ENCODE measurements around the gene TGFBRAP1. TPM values are rescaled to one million over a fixed set of nuclear protein-coding genes. Genes with fewer than 3 reads are reported as not detected.

Gene TGFBRAP1
- total and polyA plus RNA-seq, 9 of the 15 experiments (the other 6 are each of a cell fraction or from before 2014, with no cell fraction given), result 3.7 to 18.0 (median 11.0) TPM

- TF ChIP-seq RCOR1 (IDR thresholded peaks at IDR 0.05; ENCODE audit: borderline replicate concordance in 1 of 2, low read depth in 2 of 2, low read length in 2 of 2), result 0 out of 4 replicates have a peak, but pooled peaks of 1 of the 2 experiments have one; percentile 68
- no peak for TF ChIP-seq ESRRA (IDR thresholded peaks at IDR 0.05; ENCODE audit: borderline replicate concordance, low read depth)
- no peak for TF ChIP-seq ZNF551 (CRISPR knock-in tag; IDR thresholded peaks at IDR 0.05)
- TF ChIP-seq NFRKB (IDR thresholded peaks at IDR 0.05; ENCODE audit: low read depth), result no peak
- no peak for TF ChIP-seq STAT5A (IDR thresholded peaks at IDR 0.05; ENCODE audit: borderline replicate concordance, low read length)
- TF ChIP-seq NR0B1 (IDR thresholded peaks at IDR 0.05; ENCODE audit: partially characterized antibody), result no peak
- TF ChIP-seq ATF4 (CRISPR knock-in tag; IDR thresholded peaks at IDR 0.05), result no peak
- no peak for TF ChIP-seq ZNF253 (CRISPR knock-in tag; conservative IDR thresholded peaks at IDR 0.05)
- TF ChIP-seq TOE1 (IDR thresholded peaks at IDR 0.05; ENCODE audit: borderline replicate concordance), result no peak
- TF ChIP-seq TOE1 (CRISPR knock-in tag; IDR thresholded peaks at IDR 0.05; ENCODE audit: borderline replicate concordance, low read depth), result no peak
- TF ChIP-seq WHSC1 (IDR thresholded peaks at IDR 0.05; ENCODE audit: low read length), result no peak
- TF ChIP-seq ZC3H11A (IDR thresholded peaks at IDR 0.05; ENCODE audit: low read depth, low read length), result no peak
- no peak for TF ChIP-seq ZBTB26 (CRISPR knock-in tag; IDR thresholded peaks at IDR 0.05)
- TF ChIP-seq ZNF644 (tag; IDR thresholded peaks at IDR 0.05; ENCODE audit: low read depth), result no peak
- peak; percentile 37; the same call in 1 of the 2 replicates for TF ChIP-seq GABPA (tag; conservative IDR thresholded peaks at IDR 0.05; ENCODE audit: low read depth)
- TF ChIP-seq ZNF830 (CRISPR knock-in tag; IDR thresholded peaks at IDR 0.05), result no peak
- TF ChIP-seq FOXP1 (CRISPR knock-in tag; IDR thresholded peaks at IDR 0.05), result peak; percentile 55; the same call in 1 of the 2 replicates
- no peak for TF ChIP-seq CHD2 (IDR thresholded peaks at IDR 0.05; ENCODE audit: low read depth, low read length)
- TF ChIP-seq SRSF1 (IDR thresholded peaks at IDR 0.05; ENCODE audit: low read depth, low read length), result no peak
- peak; percentile 63; the same call in 1 of the 2 replicates for TF ChIP-seq L3MBTL2 (IDR thresholded peaks at IDR 0.05)
- no peak for TF ChIP-seq FOXA1 (IDR thresholded peaks at IDR 0.05; ENCODE audit: borderline replicate concordance)
- TF ChIP-seq ZNF511 (CRISPR knock-in tag; IDR thresholded peaks at IDR 0.05), result no peak
- no peak for TF ChIP-seq ZEB2 (IDR thresholded peaks at IDR 0.05)
These were observed 40.5 kb upstream of the TGFBRAP1 start (continued) for GRCh38 chr2:105369777-105370690.
